CD14-positive monocyte (primary cell): Measurements from ENCODE around the gene NTN4. TPM values are rescaled to one million over a fixed set of nuclear protein-coding genes. Genes with fewer than 3 reads are reported as not detected.

Source experiments
- DNase-seq, 3 donors: peaks; one replicate each; pipeline ENCODE4 v3.0.0-alpha.2; 2011 to 2022
- H2AFZ ChIP-seq: 2 replicates; pipeline ENCODE4 v1.6.0; 2012; ENCODE audit warnings: mild to moderate bottlenecking, low read depth, low read length, inconsistent platforms; ENCODE audit not compliant: insufficient read depth, poor library complexity, severe bottlenecking
- H3K27ac ChIP-seq, 2 donors: 1 replicate in 1 of 2; 2 replicates in 1 of 2; pipeline ENCODE4 v1.5.1; 2012 to 2013; ENCODE audit warnings: low read length in 2 of 2, control low read depth in 1 of 2, inconsistent platforms in 1 of 2, low read depth in 1 of 2, mild to moderate bottlenecking in 1 of 2
- H3K27me3 ChIP-seq, 2 donors: one replicate each; pipeline versions ENCODE4 v1.6.0 to v1.6.1; 2011 to 2013; ENCODE audit warnings: low read length in 2 of 2; ENCODE audit not compliant: control insufficient read depth in 2 of 2, insufficient read depth in 2 of 2
- H3K36me3 ChIP-seq, 2 donors: replicated peaks in 1 of 2; 1 replicate in 1 of 2; 2 replicates in 1 of 2; pipeline versions ENCODE4 v1.5.1 to v1.6.1; 2012 to 2013; ENCODE audit warnings: low read length in 2 of 2, control low read depth in 1 of 2, inconsistent platforms in 1 of 2, mild to moderate bottlenecking in 1 of 2; ENCODE audit not compliant: insufficient read depth in 2 of 2, control insufficient read depth in 1 of 2
- H3K4me1 ChIP-seq, 2 donors: 1 replicate in 1 of 2; 2 replicates in 1 of 2; pipeline versions ENCODE4 v1.5.1 to v1.6.1; 2012 to 2013; ENCODE audit warnings: low read length in 2 of 2, control low read depth in 1 of 2, inconsistent platforms in 1 of 2, mild to moderate bottlenecking in 1 of 2, moderate library complexity in 1 of 2; ENCODE audit not compliant: insufficient read depth in 2 of 2, control insufficient read depth in 1 of 2
- H3K4me2 ChIP-seq: replicated peaks from 2 replicates; pipeline ENCODE3; 2012; ENCODE audit warnings: low read length, moderate library complexity, mild to moderate bottlenecking; ENCODE audit not compliant: poor library complexity, severe bottlenecking; ENCODE audit errors: extremely low read depth
- H3K4me3 ChIP-seq, 3 experiments: fragments of 200-600 bp in 1 of 3; sonication (generic) in 1 of 3; replicated peaks in 1 of 3; 1 replicate in 2 of 3; 2 replicates in 1 of 3; pipeline ENCODE4 v1.5.1; 2011 to 2013; ENCODE audit warnings: low read length in 3 of 3, mild to moderate bottlenecking in 3 of 3, control low read depth in 2 of 3, low read depth in 2 of 3, inconsistent platforms in 1 of 3, moderate library complexity in 1 of 3
- H3K79me2 ChIP-seq: 2 replicates; pipeline ENCODE4 v1.6.0; 2012; ENCODE audit warnings: mild to moderate bottlenecking, control low read depth, inconsistent platforms, low read length, moderate library complexity; ENCODE audit not compliant: insufficient read depth
- H3K9ac ChIP-seq: 2 replicates; pipeline ENCODE4 v1.6.0; 2017; ENCODE audit warnings: low read length, mild to moderate bottlenecking; ENCODE audit not compliant: insufficient read depth, poor library complexity, severe bottlenecking
- H3K9me3 ChIP-seq, 2 donors: replicated peaks in 1 of 2; 1 replicate in 1 of 2; 2 replicates in 1 of 2; pipeline versions ENCODE4 v1.5.1 to v1.6.1; 2012 to 2013; ENCODE audit warnings: low read length in 2 of 2, control low read depth in 1 of 2; ENCODE audit not compliant: control insufficient read depth in 1 of 2, insufficient read depth in 1 of 2
- H4K20me1 ChIP-seq: 2 replicates; pipeline ENCODE4 v1.6.0; 2012; ENCODE audit warnings: mild to moderate bottlenecking, low read length, control low read depth, moderate library complexity; ENCODE audit not compliant: insufficient read depth
- H3K27ac Mint-ChIP-seq, 7 donors: one replicate each; pipeline ENCODE4 v1.8.0; 2020; ENCODE audit warnings: mild to moderate bottlenecking in 7 of 7, mixed read lengths in 7 of 7, moderate library complexity in 6 of 7, inconsistent platforms in 2 of 7
- H3K27me3 Mint-ChIP-seq, 3 donors: one replicate each; pipeline ENCODE4 v1.8.0; 2021 to 2022; ENCODE audit warnings: low read depth in 3 of 3, mild to moderate bottlenecking in 3 of 3, mixed read lengths in 3 of 3, moderate library complexity in 3 of 3, inconsistent platforms in 1 of 3
- H3K36me3 Mint-ChIP-seq, 2 donors: one replicate each; pipeline ENCODE4 v1.8.0; 2020; ENCODE audit warnings: mixed read lengths in 2 of 2, inconsistent platforms in 1 of 2, mild to moderate bottlenecking in 1 of 2
- H3K4me1 Mint-ChIP-seq: one replicate; pipeline ENCODE4 v1.8.0; 2020; ENCODE audit warnings: mild to moderate bottlenecking, mixed read lengths
- H3K4me3 Mint-ChIP-seq, 2 donors: one replicate each; pipeline ENCODE4 v1.8.0; 2020; ENCODE audit warnings: mild to moderate bottlenecking in 2 of 2, mixed read lengths in 2 of 2, moderate library complexity in 1 of 2
- H3K9me3 Mint-ChIP-seq, 7 donors: one replicate each; pipeline ENCODE4 v1.8.0; 2020 to 2022; ENCODE audit warnings: mixed read lengths in 7 of 7, mild to moderate bottlenecking in 6 of 7, moderate library complexity in 6 of 7, inconsistent platforms in 2 of 7
- WGBS: methylation state at CpG from one replicate; pipeline ENCODE4 v1.1.5; 2013; ENCODE audit warnings: missing lambda C conversion rate; ENCODE audit not compliant: insufficient coverage; 5-methylcytosine and 5-hydroxymethylcytosine counted together
- intact Hi-C, 2 donors: fragments of 100-400 bp; cut with micrococcal nuclease; formaldehyde crosslinking; loops; one replicate each; pipeline versions ENCODE4 v1.15.0 to v1.15.1; 2023
- polyA plus RNA-seq, 3 donors: library from polyadenylated mRNA; depleted of rRNA in 1 of 3; unstranded in 2 of 3; stranded (reverse) in 1 of 3; fragments of 300-500 nt in 2 of 3; fragments of >200 nt in 1 of 3; fragmentation: Illumina TruSeq in 2 of 3; gene quantifications; 1 replicate in 2 of 3; 2 replicates in 1 of 3; pipeline ENCODE4 v1.2.3, GENCODE V29; 2012 to 2021
- TF ChIP-seq, protein P1 (sequence below): fragments of 200-600 bp; IDR thresholded peaks from one replicate; pipeline ENCODE4 v1.8.0; 2022; ENCODE audit warnings: antibody characterized with exemption, mild to moderate bottlenecking

The NTN4 gene
- polyA plus RNA-seq, 3 donors: not detected

DNA sequence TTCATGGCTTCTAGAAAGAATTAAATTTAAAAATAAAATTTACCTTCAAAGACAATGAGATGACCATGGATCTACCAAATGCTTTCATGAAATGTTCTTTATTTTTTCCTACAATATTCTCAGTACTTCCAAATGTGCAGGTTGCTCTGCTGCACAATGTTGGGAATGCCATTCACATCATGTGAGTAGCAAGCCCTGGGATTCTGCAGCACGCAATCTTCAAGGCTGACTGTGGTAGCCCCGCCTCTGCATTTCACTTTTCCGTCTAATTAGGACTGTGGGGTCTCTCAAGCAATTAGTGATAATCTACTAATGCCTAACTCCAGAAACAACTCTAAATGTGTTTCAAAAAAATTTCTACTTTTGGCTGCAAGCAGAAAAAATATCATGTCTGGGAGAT, 13.7 kb upstream of the NTN4 start:
- Histone ChIP-seq H3K36me3 (no peaks in the 10 kb centered on the region), H3K79me2 (no peaks in the 10 kb centered on the region), H3K9me3 (no peaks in the 10 kb centered on the region), H4K20me1 (no peaks in the 10 kb centered on the region), H3K27ac (no peak overlapping the region), H3K4me1 (no peaks in the 10 kb centered on the region), H3K9ac (no peak overlapping the region), H2AFZ (no peak overlapping the region), H3K4me3 (no peak overlapping the region), H3K4me2 (no peak overlapping the region), H3K27me3 (peaks cover 7 to 25% of the 10 kb centered on the region in 2 donors)
- peaks cover 0 to 7% (median 0%) of the 10 kb centered on the region in 7 donors for H3K9me3 Mint-ChIP-seq
- H3K27ac Mint-ChIP-seq: no peak overlapping the region
- no peak for DNase-seq
- intact Hi-C loops: no loop called here
- WGBS: 100% methylated on average over 1 of the region's 3 CpGs
- no peaks in the 10 kb centered on the region for H3K4me1 Mint-ChIP-seq
- TF ChIP-seq, protein P1, sequence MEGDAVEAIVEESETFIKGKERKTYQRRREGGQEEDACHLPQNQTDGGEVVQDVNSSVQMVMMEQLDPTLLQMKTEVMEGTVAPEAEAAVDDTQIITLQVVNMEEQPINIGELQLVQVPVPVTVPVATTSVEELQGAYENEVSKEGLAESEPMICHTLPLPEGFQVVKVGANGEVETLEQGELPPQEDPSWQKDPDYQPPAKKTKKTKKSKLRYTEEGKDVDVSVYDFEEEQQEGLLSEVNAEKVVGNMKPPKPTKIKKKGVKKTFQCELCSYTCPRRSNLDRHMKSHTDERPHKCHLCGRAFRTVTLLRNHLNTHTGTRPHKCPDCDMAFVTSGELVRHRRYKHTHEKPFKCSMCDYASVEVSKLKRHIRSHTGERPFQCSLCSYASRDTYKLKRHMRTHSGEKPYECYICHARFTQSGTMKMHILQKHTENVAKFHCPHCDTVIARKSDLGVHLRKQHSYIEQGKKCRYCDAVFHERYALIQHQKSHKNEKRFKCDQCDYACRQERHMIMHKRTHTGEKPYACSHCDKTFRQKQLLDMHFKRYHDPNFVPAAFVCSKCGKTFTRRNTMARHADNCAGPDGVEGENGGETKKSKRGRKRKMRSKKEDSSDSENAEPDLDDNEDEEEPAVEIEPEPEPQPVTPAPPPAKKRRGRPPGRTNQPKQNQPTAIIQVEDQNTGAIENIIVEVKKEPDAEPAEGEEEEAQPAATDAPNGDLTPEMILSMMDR: no peak
- H3K27me3 Mint-ChIP-seq: peaks cover 5 to 23% (median 20%) of the 10 kb centered on the region in 3 donors
- no peaks in the 10 kb centered on the region for H3K36me3 Mint-ChIP-seq
- no peak overlapping the region for H3K4me3 Mint-ChIP-seq

DNA sequence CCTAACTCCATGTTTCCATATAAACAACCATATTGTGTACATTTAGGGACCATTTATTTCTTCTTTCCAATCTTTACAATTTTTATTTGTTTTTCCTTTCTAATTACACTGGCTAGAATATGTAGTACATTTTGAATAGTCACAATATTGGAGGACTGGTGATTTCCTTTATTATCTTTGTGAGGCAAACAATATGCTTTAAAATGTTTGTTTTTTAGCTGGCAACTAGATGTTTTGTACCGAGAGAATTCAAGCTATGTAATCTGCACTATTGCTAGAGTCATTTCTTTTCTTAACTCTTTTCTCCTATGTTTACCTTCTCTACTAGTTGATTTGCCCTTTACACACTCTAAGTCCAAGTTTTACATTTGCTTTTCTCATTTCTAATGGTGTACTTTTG, 13.3 kb upstream of the NTN4 start:
- intact Hi-C loops: no loop called here
- Histone ChIP-seq H2AFZ (no peak overlapping the region), H3K27me3 (peaks cover 7 to 24% of the 10 kb centered on the region in 2 donors), H3K9me3 (no peaks in the 10 kb centered on the region), H3K79me2 (no peaks in the 10 kb centered on the region), H3K9ac (no peak overlapping the region), H3K4me1 (no peaks in the 10 kb centered on the region), H3K36me3 (no peaks in the 10 kb centered on the region), H4K20me1 (no peaks in the 10 kb centered on the region), H3K4me2 (no peak overlapping the region), H3K4me3 (no peak overlapping the region), H3K27ac (no peak overlapping the region)
- H3K27me3 Mint-ChIP-seq: peaks cover 5 to 23% (median 20%) of the 10 kb centered on the region in 3 donors
- peaks cover 0 to 7% (median 0%) of the 10 kb centered on the region in 7 donors for H3K9me3 Mint-ChIP-seq
- no peak overlapping the region for H3K27ac Mint-ChIP-seq
- H3K4me1 Mint-ChIP-seq: no peaks in the 10 kb centered on the region
- DNase-seq: no peak
- WGBS: no CpG with 5 or more reads among the region's 1 CpG
- H3K4me3 Mint-ChIP-seq: no peak overlapping the region
- H3K36me3 Mint-ChIP-seq: no peaks in the 10 kb centered on the region
- TF ChIP-seq, protein P1: no peak
